Prostate gland (tissue), 2 donors: ENCODE results near the gene DOP1A. TPM values are rescaled to one million over a fixed set of nuclear protein-coding genes. Genes with fewer than 3 reads are reported as not detected.

Experiments used
- DNase-seq: peaks from one replicate; pipeline ENCODE4 v3.0.0-alpha.2; 2019; ENCODE audit warnings: low spot score
- H3K27ac ChIP-seq, 2 donors: fragments of 200-600 bp; sonication (generic); 2 replicates each; pipeline ENCODE4 v1.5.1; 2017 to 2019
- H3K27me3 ChIP-seq: fragments of 200-600 bp; sonication (generic); replicated peaks from 2 replicates; pipeline ENCODE4 v1.5.1; 2019; ENCODE audit not compliant: insufficient read depth
- H3K36me3 ChIP-seq, 2 donors: fragments of 200-600 bp; sonication (generic); 1 replicate in 1 of 2; 2 replicates in 1 of 2; pipeline versions ENCODE4 v1.5.1 to v1.8.1; 2017 to 2019
- H3K4me1 ChIP-seq: fragments of 200-600 bp; sonication (generic); replicated peaks from 2 replicates; pipeline ENCODE4 v1.5.1; 2019
- H3K4me3 ChIP-seq, 2 donors: fragments of 200-600 bp; sonication (generic); 2 replicates each; pipeline ENCODE4 v1.5.1; 2017 to 2019
- H3K9me3 ChIP-seq: fragments of 200-600 bp; sonication (generic); 2 replicates; pipeline ENCODE4 v1.5.1; 2017
- CTCF ChIP-seq, 4 experiments: fragments of 200-600 bp in 2 of 4; fragments of 450-650 bp in 2 of 4; sonication (generic) in 2 of 4; IDR thresholded peaks; 1 replicate in 3 of 4; 2 replicates in 1 of 4; pipeline ENCODE4 v1.5.1; 2016 to 2019; ENCODE audit warnings: antibody characterized with exemption in 4 of 4, mild to moderate bottlenecking in 2 of 4, moderate library complexity in 2 of 4
- POLR2A ChIP-seq: fragments of 450-650 bp; IDR thresholded peaks from one replicate; pipeline ENCODE4 v1.6.1; 2016; ENCODE audit warnings: antibody characterized with exemption, mild to moderate bottlenecking
- POLR2AphosphoS5 ChIP-seq: sonication (generic); formaldehyde crosslinking; IDR thresholded peaks from one replicate; pipeline ENCODE4 v1.6.1; 2017; ENCODE audit warnings: antibody characterized with exemption
- WGBS: methylation state at CpG from one replicate; pipeline ENCODE4 v1.1.5; 2018; 5-methylcytosine and 5-hydroxymethylcytosine counted together
- intact Hi-C: fragments of 100-400 bp; cut with DNase I; formaldehyde crosslinking; loops from one replicate; pipeline ENCODE4 v1.14.2; 2022
- total RNA-seq, 2 donors: library from RNA; depleted of rRNA; stranded (reverse); fragments of >200 nt; gene quantifications; one replicate each; pipeline ENCODE4 v1.1.0, GENCODE V29; 2016

DOP1A gene
- total RNA-seq, 2 donors from 2014 or later: 27.6 to 55.2 TPM

- intact Hi-C loops: no loop called here
Observed at GRCh38 chr6:83042467-83043053, 24.9 kb upstream of the DOP1A start.

GRCh38 chr6:83044091-83044768 lies 23.2 kb upstream of the DOP1A start:
- 84% methylated on average over 6 of the region's 6 CpGs for WGBS
- Histone ChIP-seq H3K27me3 (no peaks in the 10 kb centered on the region), H3K4me1 (no peaks in the 10 kb centered on the region), H3K36me3 (no peaks in the 10 kb centered on the region), H3K27ac (no peak overlapping the region), H3K4me3 (no peak overlapping the region), H3K9me3 (no peaks in the 10 kb centered on the region)
- no peak for DNase-seq
- TF ChIP-seq POLR2A (no peak), POLR2AphosphoS5 (no peak), CTCF (IDR thresholded peaks at IDR 0.05) (no peak)
- intact Hi-C loops: no loop called here

More at GRCh38 chr6:83042467-83043053, 24.9 kb upstream of the DOP1A start:
- Histone ChIP-seq H3K27ac (no peak overlapping the region), H3K4me1 (no peaks in the 10 kb centered on the region), H3K9me3 (no peaks in the 10 kb centered on the region), H3K4me3 (no peak overlapping the region), H3K27me3 (no peaks in the 10 kb centered on the region), H3K36me3 (no peaks in the 10 kb centered on the region)
- DNase-seq: no peak
- WGBS: 80% methylated on average over 4 of the region's 4 CpGs
- TF ChIP-seq POLR2A (no peak), CTCF (IDR thresholded peaks at IDR 0.05) (no peak), POLR2AphosphoS5 (no peak)

GRCh38 chr6:83047065-83047754 lies 20.3 kb upstream of the DOP1A start:
- TF ChIP-seq POLR2AphosphoS5: no peak
- TF ChIP-seq POLR2A: no peak
- no peak for TF ChIP-seq CTCF (IDR thresholded peaks at IDR 0.05)
- Histone ChIP-seq H3K4me1 (no peaks in the 10 kb centered on the region), H3K4me3 (no peak overlapping the region), H3K27ac (no peak overlapping the region), H3K36me3 (no peaks in the 10 kb centered on the region), H3K9me3 (no peaks in the 10 kb centered on the region), H3K27me3 (no peaks in the 10 kb centered on the region)
- intact Hi-C loops: no loop called here
- WGBS: 86% methylated on average over 7 of the region's 7 CpGs
- DNase-seq: no peak

GRCh38 chr6:83051377-83052172 lies 15.9 kb upstream of the DOP1A start:
- WGBS: 27% methylated on average over 5 of the region's 5 CpGs
- Histone ChIP-seq H3K4me1 (no peaks in the 10 kb centered on the region), H3K4me3 (no peak overlapping the region), H3K27me3 (no peaks in the 10 kb centered on the region), H3K9me3 (no peaks in the 10 kb centered on the region), H3K36me3 (no peaks in the 10 kb centered on the region), H3K27ac (no peak overlapping the region)
- TF ChIP-seq POLR2A: no peak
- TF ChIP-seq POLR2AphosphoS5: no peak
- no peak for TF ChIP-seq CTCF (IDR thresholded peaks at IDR 0.05)
- intact Hi-C loops: no loop called here
- no peak for DNase-seq
